HCT116 (cell line): Measurements from ENCODE around the gene MCAM. TPM values are rescaled to one million over a fixed set of nuclear protein-coding genes. Genes with fewer than 3 reads are reported as not detected.

ENCODE experiments used
- ATAC-seq: fragments of 200-7000 bp; cut with Tn5 transposase; 2 replicates; pipeline ENCODE4 v1.9.1; 2020; ENCODE audit warnings: mild to moderate bottlenecking, moderate library complexity
- BruUV-seq: library from RNA; stranded (reverse); fragments of 400-500 nt; replicated peaks from 2 replicates; lab custom pipeline; 2021; lab: Mats Ljungman, UMichigan
- CTCF ChIA-PET: fragments of 300-600 bp; sonication (Branson Sonifier 250); formaldehyde crosslinking; loops from one replicate; lab custom pipeline; 2021; ENCODE audit warnings: antibody characterized with exemption; lab: Charles Lee
- POLR2A ChIA-PET: fragments of 300-600, 350-600 bp; sonication (Branson Sonifier 250); formaldehyde crosslinking; loops from one replicate; lab custom pipeline; 2021; ENCODE audit warnings: antibody characterized with exemption; lab: Charles Lee
- RAD21 ChIA-PET, 2 experiments: fragments of 300-600 bp; sonication (Branson Sonifier 250); formaldehyde crosslinking; loops; one replicate each; lab custom pipeline; 2023; ENCODE audit warnings: low total read pairs in 2 of 2; ENCODE audit not compliant: uncharacterized antibody in 2 of 2, unreplicated experiment in 2 of 2, low non-redundant PET in 1 of 2; lab: Charles Lee
- DNase-seq: peaks from one replicate; pipeline ENCODE4 v3.0.0-alpha.2; 2010; ENCODE audit warnings: low read depth, low spot score
- H2AFZ ChIP-seq: fragments of 200-600 bp; shearing (Covaris generic), sonication (generic); 2 replicates; pipeline ENCODE4 v1.6.1; 2017; ENCODE audit warnings: low read depth, mixed run types, mixed read lengths, antibody characterized with exemption, low read length; ENCODE audit not compliant: poor library complexity, severe bottlenecking
- H3K27ac ChIP-seq: 2 replicates; pipeline ENCODE4 v1.5.1; 2012; ENCODE audit warnings: low read depth, low read length
- H3K27me3 ChIP-seq: fragments of 200-600 bp; sonication (generic); 2 replicates; pipeline ENCODE4 v1.6.1; 2016; ENCODE audit warnings: mixed run types, low read length, mixed read lengths; ENCODE audit not compliant: insufficient read depth
- H3K36me3 ChIP-seq, 2 experiments: fragments of 200-500 bp in 1 of 2; fragments of 200-600 bp in 1 of 2; sonication (Bioruptor generic) in 1 of 2; sonication (generic) in 1 of 2; 2 replicates each; pipeline versions ENCODE4 v1.5.1 to v1.6.1; 2014 to 2016; ENCODE audit warnings: low read length in 2 of 2, inconsistent platforms in 1 of 2, mixed read lengths in 1 of 2, mixed run types in 1 of 2; ENCODE audit not compliant: insufficient read depth in 2 of 2, control insufficient read depth in 1 of 2
- H3K4me1 ChIP-seq, 2 experiments: fragments of 200-600 bp in 1 of 2; sonication (generic) in 1 of 2; 2 replicates each; pipeline versions ENCODE4 v1.5.1 to v1.6.1; 2012 to 2017; ENCODE audit warnings: low read length in 2 of 2, inconsistent platforms in 1 of 2, mild to moderate bottlenecking in 1 of 2, mixed read lengths in 1 of 2, mixed run types in 1 of 2, moderate library complexity in 1 of 2; ENCODE audit not compliant: insufficient read depth in 2 of 2, control insufficient read depth in 1 of 2
- H3K4me2 ChIP-seq: fragments of 200-600 bp; sonication (generic); 2 replicates; pipeline ENCODE4 v1.6.1; 2017; ENCODE audit warnings: mixed run types, low read length, mixed read lengths
- H3K4me3 ChIP-seq, 2 experiments: fragments of 200-600 bp in 1 of 2; sonication (generic) in 1 of 2; replicated peaks in 1 of 2; 2 replicates each; pipeline ENCODE4 v1.5.1; 2011 to 2016; ENCODE audit warnings: low read length in 2 of 2, control low read depth in 1 of 2, low read depth in 1 of 2, mild to moderate bottlenecking in 1 of 2, mixed read lengths in 1 of 2, mixed run types in 1 of 2
- H3K79me2 ChIP-seq: fragments of 200-600 bp; sonication (generic); 2 replicates; pipeline ENCODE4 v1.6.1; 2017; ENCODE audit warnings: mild to moderate bottlenecking, mixed run types, low read length, moderate library complexity, mixed read lengths; ENCODE audit not compliant: insufficient read depth
- H3K9ac ChIP-seq: fragments of 200-600 bp; sonication (generic); 2 replicates; pipeline ENCODE4 v1.6.1; 2016; ENCODE audit warnings: low read length, mixed read lengths
- H3K9me2 ChIP-seq: fragments of 200-600 bp; sonication (generic), shearing (Covaris generic); 2 replicates; pipeline ENCODE4 v1.6.1; 2017; ENCODE audit warnings: mixed run types, mild to moderate bottlenecking, moderate library complexity; ENCODE audit not compliant: insufficient read depth
- H3K9me3 ChIP-seq, 2 experiments: fragments of 200-500 bp in 1 of 2; fragments of 200-600 bp in 1 of 2; sonication (Bioruptor generic) in 1 of 2; sonication (generic) in 1 of 2; 2 replicates each; pipeline ENCODE4 v1.6.1; 2014 to 2017; ENCODE audit warnings: low read length in 2 of 2, mixed read lengths in 2 of 2, inconsistent platforms in 1 of 2, low read depth in 1 of 2, mild to moderate bottlenecking in 1 of 2, mixed run types in 1 of 2, moderate library complexity in 1 of 2; ENCODE audit not compliant: control insufficient read depth in 1 of 2, insufficient read depth in 1 of 2
- H4K20me1 ChIP-seq: fragments of 200-600 bp; sonication (generic), shearing (Covaris generic); 2 replicates; pipeline ENCODE4 v1.6.1; 2017; ENCODE audit warnings: mixed run types, mild to moderate bottlenecking, moderate library complexity; ENCODE audit not compliant: insufficient read depth
- CBX3 ChIP-seq: IDR thresholded peaks from 2 replicates; pipeline ENCODE4 v1.6.1; 2012; ENCODE audit warnings: low read depth
- CEBPB ChIP-seq: IDR thresholded peaks from 2 replicates; pipeline ENCODE4 v1.6.1; 2012; ENCODE audit warnings: low read depth
- ELF1 ChIP-seq: IDR thresholded peaks from 2 replicates; pipeline ENCODE4 v1.6.1; 2012; ENCODE audit warnings: low read depth, borderline replicate concordance
- RAD21 ChIP-seq: IDR thresholded peaks from 2 replicates; pipeline ENCODE4 v1.6.1; 2012; ENCODE audit warnings: low read depth, mild to moderate bottlenecking
- SP1 ChIP-seq: IDR thresholded peaks from 2 replicates; pipeline ENCODE4 v1.6.1; 2012; ENCODE audit warnings: low read depth
- YY1 ChIP-seq: IDR thresholded peaks from 2 replicates; pipeline ENCODE4 v1.6.1; 2011; ENCODE audit warnings: low read length, low read depth, moderate library complexity, mild to moderate bottlenecking; ENCODE audit not compliant: insufficient replicate concordance; ENCODE audit errors: extremely low read depth
- ZNF274 ChIP-seq: fragments of 200-500 bp; sonication (Bioruptor generic); IDR thresholded peaks from 2 replicates; pipeline ENCODE4 v1.6.1; 2014; ENCODE audit warnings: mild to moderate bottlenecking, low read depth, low read length, inconsistent platforms
- intact Hi-C: fragments of 100-400 bp; cut with micrococcal nuclease; formaldehyde crosslinking; loops from 2 replicates; pipeline ENCODE4 v1.10.0; 2022
- total RNA-seq: library from RNA; stranded (reverse); gene quantifications from one replicate; pipeline ENCODE4 v1.2.1, GENCODE V29; 2021; ENCODE audit not compliant: unreplicated experiment
- TF ChIP-seq, protein P1 (sequence below), 3 experiments: fragments of 200-600 bp in 1 of 3; sonication (generic) in 1 of 3; IDR thresholded peaks in 2 of 3; conservative IDR thresholded peaks in 1 of 3; 2 replicates each; pipeline ENCODE4 v1.5.1; 2012 to 2017; ENCODE audit warnings: low read depth in 2 of 3, low read length in 2 of 3, antibody characterized with exemption in 1 of 3, borderline replicate concordance in 1 of 3, control low read depth in 1 of 3, mild to moderate bottlenecking in 1 of 3, mixed read lengths in 1 of 3, mixed run types in 1 of 3, moderate library complexity in 1 of 3; ENCODE audit not compliant: insufficient read depth in 1 of 3
- TF ChIP-seq, protein P2 (sequence below): IDR thresholded peaks from 2 replicates; pipeline ENCODE4 v1.6.1; 2012; ENCODE audit warnings: low read depth

Gene MCAM
- total RNA-seq, 1 experiment from 2014 or later = 17.4 TPM

DNA sequence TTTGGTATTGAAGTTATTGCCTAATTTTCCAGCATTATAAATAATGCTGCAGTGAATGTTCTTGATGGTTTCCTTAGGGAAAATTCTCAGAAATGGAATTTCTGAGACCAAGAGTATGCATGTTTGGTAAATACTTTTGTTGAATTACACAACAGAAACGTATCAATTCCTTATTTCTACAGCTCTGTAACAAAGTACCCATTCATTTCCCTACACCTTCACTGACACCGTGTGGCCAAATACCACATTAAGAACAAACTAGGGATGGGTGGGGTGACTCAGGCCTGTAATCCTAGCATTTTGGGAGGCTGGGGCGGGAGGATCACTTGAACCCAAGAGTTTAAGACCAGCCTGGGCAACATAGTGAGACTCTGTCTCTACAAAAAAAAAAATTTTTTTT, 21.8 kb downstream of the MCAM start:
- Histone ChIP-seq H3K36me3 (peaks cover 16 to 17% of the 10 kb centered on the region in 2 experiments; a peak in 3 of 4 replicates), H3K4me1 (peaks cover 0 to 4% of the 10 kb centered on the region in 2 experiments; a peak in 2 of 4 replicates), H3K79me2 (no peaks in the 10 kb centered on the region), H3K27ac (no peak overlapping the region), H3K4me3 (no peak overlapping the region), H3K9me3 (peaks cover 0 to 7% of the 10 kb centered on the region in 2 experiments; a peak in 2 of 4 replicates), H3K9me2 (no peaks in the 10 kb centered on the region), H3K4me2 (no peak overlapping the region), H3K27me3 (no peaks in the 10 kb centered on the region), H2AFZ (no peak overlapping the region), H4K20me1 (no peaks in the 10 kb centered on the region), H3K9ac (no peak overlapping the region)
- BruUV-seq = no TSS peak
- TF ChIP-seq, protein P1, sequence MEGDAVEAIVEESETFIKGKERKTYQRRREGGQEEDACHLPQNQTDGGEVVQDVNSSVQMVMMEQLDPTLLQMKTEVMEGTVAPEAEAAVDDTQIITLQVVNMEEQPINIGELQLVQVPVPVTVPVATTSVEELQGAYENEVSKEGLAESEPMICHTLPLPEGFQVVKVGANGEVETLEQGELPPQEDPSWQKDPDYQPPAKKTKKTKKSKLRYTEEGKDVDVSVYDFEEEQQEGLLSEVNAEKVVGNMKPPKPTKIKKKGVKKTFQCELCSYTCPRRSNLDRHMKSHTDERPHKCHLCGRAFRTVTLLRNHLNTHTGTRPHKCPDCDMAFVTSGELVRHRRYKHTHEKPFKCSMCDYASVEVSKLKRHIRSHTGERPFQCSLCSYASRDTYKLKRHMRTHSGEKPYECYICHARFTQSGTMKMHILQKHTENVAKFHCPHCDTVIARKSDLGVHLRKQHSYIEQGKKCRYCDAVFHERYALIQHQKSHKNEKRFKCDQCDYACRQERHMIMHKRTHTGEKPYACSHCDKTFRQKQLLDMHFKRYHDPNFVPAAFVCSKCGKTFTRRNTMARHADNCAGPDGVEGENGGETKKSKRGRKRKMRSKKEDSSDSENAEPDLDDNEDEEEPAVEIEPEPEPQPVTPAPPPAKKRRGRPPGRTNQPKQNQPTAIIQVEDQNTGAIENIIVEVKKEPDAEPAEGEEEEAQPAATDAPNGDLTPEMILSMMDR (IDR thresholded peaks at IDR 0.05 in 2 of 3, conservative IDR thresholded peaks at IDR 0.05 in 1 of 3; ENCODE audit: borderline replicate concordance in 1 of 3, insufficient read depth in 1 of 3, low read depth in 2 of 3, low read length in 2 of 3) = peak in 2 of 3 experiments; percentile 28 to 31; a peak in 2 of 6 replicates
- TF ChIP-seq RAD21 (peak; percentile 52), ZNF274 (no peak), CEBPB (no peak)
- ChIA-PET RAD21 (no interaction called here), POLR2A (no interaction called here), CTCF (interaction anchor here (0.6 to 1.0 kb wide), 5 partner anchors 11 to 200 kb away, joined by 3 to 5 read pairs (median 3); a partner anchor contains a TSS)
- intact Hi-C loops = loop anchor here (10.0 kb wide), 1 partner anchor 190 kb away; the partner anchor contains the start of genes C2CD2L and DPAGT1
- DNase-seq (no peak), ATAC-seq (peak; percentile 88)

DNA sequence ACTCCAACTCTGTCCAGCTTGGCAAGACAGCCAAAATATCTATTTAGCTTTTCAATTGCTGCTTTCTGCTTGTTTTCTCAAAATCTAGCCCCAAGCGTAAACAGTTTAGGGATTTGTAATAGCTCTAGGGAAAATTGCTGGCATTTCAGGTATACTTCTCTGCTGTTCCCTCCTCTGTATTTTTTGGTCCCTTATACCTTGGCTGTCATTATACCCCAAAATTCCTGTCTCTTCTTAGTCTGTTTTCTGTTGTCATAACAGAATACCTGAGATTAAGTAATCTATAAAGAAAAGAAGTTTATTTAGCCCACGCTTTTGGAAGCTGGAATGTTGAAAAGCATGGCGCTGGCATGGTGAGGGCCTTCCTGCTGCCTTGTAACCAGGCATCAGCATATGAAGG, 23.5 kb downstream of the MCAM start:
- ChIA-PET RAD21 (no interaction called here), CTCF (no interaction called here), POLR2A (no interaction called here)
- no peak overlapping the region for H3K9ac ChIP-seq
- intact Hi-C loops = loop anchor here (10.0 kb wide), 1 partner anchor 189 kb away; the partner anchor contains the start of genes C2CD2L and DPAGT1
- H4K20me1 ChIP-seq = no peaks in the 10 kb centered on the region
- H3K79me2 ChIP-seq = no peaks in the 10 kb centered on the region
- H3K36me3 ChIP-seq = peaks cover 9 to 20% of the 10 kb centered on the region in 2 experiments; a peak in 3 of 4 replicates
- no peak overlapping the region for H3K4me2 ChIP-seq
- peaks cover 0 to 4% of the 10 kb centered on the region in 2 experiments; a peak in 2 of 4 replicates for H3K4me1 ChIP-seq
- no peak for DNase-seq
- H2AFZ ChIP-seq = no peak overlapping the region
- H3K27ac ChIP-seq = no peak overlapping the region
- no peaks in the 10 kb centered on the region for H3K9me2 ChIP-seq
- peaks cover 3 to 7% of the 10 kb centered on the region in 2 experiments; a peak in 2 of 4 replicates for H3K9me3 ChIP-seq
- no TSS peak for BruUV-seq
- TF ChIP-seq, protein P2, sequence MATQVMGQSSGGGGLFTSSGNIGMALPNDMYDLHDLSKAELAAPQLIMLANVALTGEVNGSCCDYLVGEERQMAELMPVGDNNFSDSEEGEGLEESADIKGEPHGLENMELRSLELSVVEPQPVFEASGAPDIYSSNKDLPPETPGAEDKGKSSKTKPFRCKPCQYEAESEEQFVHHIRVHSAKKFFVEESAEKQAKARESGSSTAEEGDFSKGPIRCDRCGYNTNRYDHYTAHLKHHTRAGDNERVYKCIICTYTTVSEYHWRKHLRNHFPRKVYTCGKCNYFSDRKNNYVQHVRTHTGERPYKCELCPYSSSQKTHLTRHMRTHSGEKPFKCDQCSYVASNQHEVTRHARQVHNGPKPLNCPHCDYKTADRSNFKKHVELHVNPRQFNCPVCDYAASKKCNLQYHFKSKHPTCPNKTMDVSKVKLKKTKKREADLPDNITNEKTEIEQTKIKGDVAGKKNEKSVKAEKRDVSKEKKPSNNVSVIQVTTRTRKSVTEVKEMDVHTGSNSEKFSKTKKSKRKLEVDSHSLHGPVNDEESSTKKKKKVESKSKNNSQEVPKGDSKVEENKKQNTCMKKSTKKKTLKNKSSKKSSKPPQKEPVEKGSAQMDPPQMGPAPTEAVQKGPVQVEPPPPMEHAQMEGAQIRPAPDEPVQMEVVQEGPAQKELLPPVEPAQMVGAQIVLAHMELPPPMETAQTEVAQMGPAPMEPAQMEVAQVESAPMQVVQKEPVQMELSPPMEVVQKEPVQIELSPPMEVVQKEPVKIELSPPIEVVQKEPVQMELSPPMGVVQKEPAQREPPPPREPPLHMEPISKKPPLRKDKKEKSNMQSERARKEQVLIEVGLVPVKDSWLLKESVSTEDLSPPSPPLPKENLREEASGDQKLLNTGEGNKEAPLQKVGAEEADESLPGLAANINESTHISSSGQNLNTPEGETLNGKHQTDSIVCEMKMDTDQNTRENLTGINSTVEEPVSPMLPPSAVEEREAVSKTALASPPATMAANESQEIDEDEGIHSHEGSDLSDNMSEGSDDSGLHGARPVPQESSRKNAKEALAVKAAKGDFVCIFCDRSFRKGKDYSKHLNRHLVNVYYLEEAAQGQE = no peak
- TF ChIP-seq CBX3 (no peak), YY1 (no peak), SP1 (no peak), RAD21 (no peak), ELF1 (no peak)
- ATAC-seq = no peak
- no peak overlapping the region for H3K4me3 ChIP-seq
- H3K27me3 ChIP-seq = no peaks in the 10 kb centered on the region
